HepG2 (cell line): ENCODE results near the gene HTRA3. TPM values are rescaled to one million over a fixed set of nuclear protein-coding genes. Genes with fewer than 3 reads are reported as not detected.

Experiments
- ATAC-seq: fragments of 200-7000 bp; cut with Tn5 transposase; 3 replicates; pipeline ENCODE4 v1.9.1; 2020; ENCODE audit warnings: mild to moderate bottlenecking, moderate library complexity
- BruUV-seq: library from RNA; stranded (reverse); fragments of 400-500 nt; replicated peaks from 2 replicates; lab custom pipeline; 2021; lab: Mats Ljungman, UMichigan
- CTCF ChIA-PET: fragments of 300-600 bp; formaldehyde crosslinking; extraction: SDS; loops from one replicate; lab custom pipeline; 2021; ENCODE audit warnings: low total read pairs, inconsistent platforms, low intra/inter-chr PET ratio; lab: Yijun Ruan, JAX
- POLR2A ChIA-PET: fragments of 350-600 bp; sonication (Branson Sonifier 250); formaldehyde crosslinking; loops from one replicate; lab custom pipeline; 2020; ENCODE audit warnings: antibody characterized with exemption, inconsistent platforms; lab: Yijun Ruan, JAX
- DNase-seq: peaks from one replicate; pipeline ENCODE4 v3.0.0-alpha.2; 2015; ENCODE audit warnings: low spot score
- FAIRE-seq: peaks from 3 replicates; lab custom pipeline; 2011; peaks lifted over from hg19 to GRCh38; lab: Jason Lieb, UNC
- H2AFZ ChIP-seq: one replicate; pipeline ENCODE4 v1.6.1; 2011; ENCODE audit warnings: low read length, inconsistent platforms
- H3K27ac ChIP-seq: fragments of 300-600 bp; 3 replicates; pipeline ENCODE4 v1.8.0; 2011; ENCODE audit warnings: mixed run types, mild to moderate bottlenecking, mixed read lengths, low read length, inconsistent platforms; ENCODE audit not compliant: insufficient read depth; ENCODE audit errors: extremely low read length
- H3K27me3 ChIP-seq, 2 experiments: fragments of 200-600 bp in 1 of 2; 2 replicates in 1 of 2; 3 replicates in 1 of 2; pipeline versions ENCODE4 v1.6.0 to v1.8.0; 2011; ENCODE audit warnings: low read length in 2 of 2, mild to moderate bottlenecking in 2 of 2, moderate library complexity in 2 of 2, inconsistent platforms in 1 of 2; ENCODE audit not compliant: insufficient read depth in 2 of 2, control insufficient read depth in 1 of 2
- H3K36me3 ChIP-seq, 2 experiments: fragments of 200-600 bp in 1 of 2; replicated peaks in 1 of 2; 2 replicates in 1 of 2; 3 replicates in 1 of 2; pipeline versions ENCODE4 v1.5.1 to v1.8.0; 2011; ENCODE audit warnings: low read length in 2 of 2, inconsistent platforms in 1 of 2; ENCODE audit not compliant: insufficient read depth in 2 of 2, control insufficient read depth in 1 of 2
- H3K4me1 ChIP-seq: 2 replicates; pipeline ENCODE4 v1.5.1; 2012; ENCODE audit warnings: low read length, inconsistent platforms; ENCODE audit not compliant: insufficient read depth
- H3K4me2 ChIP-seq: 2 replicates; pipeline ENCODE4 v1.6.0; 2011; ENCODE audit warnings: low read depth, low read length, inconsistent platforms
- H3K4me3 ChIP-seq, 3 experiments: fragments of 200-600 bp in 1 of 3; sonication (generic), shearing (Covaris generic) in 1 of 3; replicated peaks in 1 of 3; 2 replicates each; pipeline ENCODE4 v1.5.1; 2011 to 2016; ENCODE audit warnings: low read length in 3 of 3, inconsistent platforms in 2 of 3, low read depth in 2 of 3, mild to moderate bottlenecking in 2 of 3, control low read depth in 1 of 3, mixed read lengths in 1 of 3; ENCODE audit not compliant: insufficient read depth in 1 of 3
- H3K79me2 ChIP-seq: one replicate; pipeline ENCODE4 v1.6.1; 2011; ENCODE audit warnings: low read length, inconsistent platforms; ENCODE audit not compliant: insufficient read depth
- H3K9ac ChIP-seq: 2 replicates; pipeline ENCODE4 v1.6.0; 2011; ENCODE audit warnings: mild to moderate bottlenecking, low read depth, low read length, inconsistent platforms; ENCODE audit not compliant: insufficient read depth
- H3K9me3 ChIP-seq: 2 replicates; pipeline ENCODE4 v1.5.1; 2012; ENCODE audit warnings: mild to moderate bottlenecking, low read length
- H4K20me1 ChIP-seq: 2 replicates; pipeline ENCODE4 v1.6.0; 2011; ENCODE audit warnings: inconsistent platforms, mild to moderate bottlenecking, low read length, moderate library complexity; ENCODE audit not compliant: insufficient read depth
- NFRKB ChIP-seq: fragments of 450-650 bp; IDR thresholded peaks from 2 replicates; pipeline ENCODE4 v1.6.1; 2017
- POLR2AphosphoS5 ChIP-seq: IDR thresholded peaks from 2 replicates; pipeline ENCODE4 v1.6.1; 2012; ENCODE audit warnings: low read depth, low read length
- ZNF329 ChIP-seq: sonication (generic); formaldehyde crosslinking; IDR thresholded peaks from 2 replicates; pipeline ENCODE4 v1.9.0; 2021; ENCODE audit warnings: low read depth, mild to moderate bottlenecking, missing genetic modification reagents
- WGBS: methylation state at CpG from one replicate; pipeline ENCODE4 v1.1.6; 2017; ENCODE audit warnings: low lambda C conversion rate; 5-methylcytosine and 5-hydroxymethylcytosine counted together
- in situ Hi-C: cut with HindIII; loops from 2 replicates; pipeline ENCODE4 v1.10.0; 2017; ENCODE audit warnings: low pct_unique_long_range_greater_than_20kb; ENCODE audit not compliant: extremely low pct_ligation_motif_present
- intact Hi-C: fragments of 100-400 bp; cut with micrococcal nuclease; formaldehyde crosslinking; loops from one replicate; pipeline ENCODE4 v1.10.0; 2022; ENCODE audit not compliant: unreplicated experiment
- polyA plus RNA-seq, 8 experiments: library from polyadenylated mRNA; depleted of rRNA in 3 of 8; stranded (reverse) in 7 of 8; unstranded in 1 of 8; fragments of >200 nt; fragmentation: Illumina TruSeq in 4 of 8; extraction: Trizol in 4 of 8; gene quantifications; 2 replicates each; pipeline versions ENCODE4 v1.2.1 to v1.2.3, GENCODE V29; 2011 to 2016; ENCODE audit warnings: low read depth in 4 of 8, missing spikeins in 1 of 8, mixed read lengths in 1 of 8; ENCODE audit not compliant: insufficient read depth in 1 of 8
- total RNA-seq, 5 experiments: library from RNA; depleted of rRNA; stranded (reverse); fragments of >200 nt; fragmentation: Illumina TruSeq; extraction: Trizol; gene quantifications; 2 replicates each; pipeline ENCODE4 v1.2.3, GENCODE V29; 2016; ENCODE audit warnings: low read depth in 1 of 5

The HTRA3 gene
- total and polyA plus RNA-seq, 2 of the 13 experiments (the other 11 are each of a cell fraction or from before 2014, with no cell fraction given), result 0.17 TPM; not detected in 1

DNA sequence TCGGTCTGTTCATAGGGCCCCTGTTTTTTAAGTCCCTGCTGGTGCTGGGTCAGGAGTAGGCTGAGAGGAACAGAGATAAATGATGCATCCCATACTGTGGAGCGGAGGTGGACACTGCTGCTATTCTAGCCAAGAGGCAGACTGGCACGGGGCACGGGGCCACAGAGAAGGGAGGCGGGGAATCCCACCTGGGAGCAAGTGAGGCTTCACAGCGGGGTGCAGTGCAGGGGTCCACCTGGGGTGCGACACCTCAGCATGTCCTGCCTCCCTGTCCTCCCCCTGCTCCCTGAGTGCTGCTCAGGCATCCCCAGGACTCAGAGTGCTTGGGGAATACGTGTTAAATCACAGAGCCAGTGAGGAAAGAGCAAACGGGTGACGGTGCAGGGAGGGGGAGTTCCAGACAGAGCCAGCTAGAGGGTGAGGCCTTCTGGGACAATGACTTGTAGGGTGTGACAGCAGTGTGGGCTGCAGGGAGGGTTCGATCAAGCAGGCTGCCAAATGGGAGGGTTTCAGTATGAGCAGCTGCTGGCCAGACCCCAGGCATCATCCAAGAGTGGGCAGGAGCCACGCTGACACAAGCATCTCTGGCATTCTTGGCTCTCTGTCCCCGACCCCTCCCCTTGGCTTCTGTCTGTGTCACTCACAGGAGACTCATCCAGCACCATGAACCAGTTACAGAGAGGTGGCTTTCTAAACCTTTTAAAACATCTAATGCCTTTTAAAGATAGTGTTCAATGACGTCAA is 13.7 kb upstream of the HTRA3 start:
- in situ Hi-C loops, result no loop called here
- Histone ChIP-seq H3K4me1 (peaks cover 19% of the 10 kb centered on the region), H2AFZ (no peak overlapping the region), H3K4me2 (no peak overlapping the region), H3K36me3 (no peaks in the 10 kb centered on the region), H3K4me3 (no peak overlapping the region), H3K27ac (no peak overlapping the region), H3K9me3 (no peaks in the 10 kb centered on the region), H3K79me2 (no peaks in the 10 kb centered on the region), H4K20me1 (peaks cover 1% of the 10 kb centered on the region; the same call in 1 of the 2 replicates), H3K9ac (no peak overlapping the region), H3K27me3 (peaks cover 4 to 25% of the 10 kb centered on the region in 2 experiments; a peak in 4 of 5 replicates)
- ChIA-PET CTCF (no interaction called here), POLR2A (no interaction called here)
- ATAC-seq, result no peak
- intact Hi-C loops, result no loop called here
- FAIRE-seq, result no peak
- TF ChIP-seq POLR2AphosphoS5 (no peak), ZNF329 (CRISPR knock-in tag) (peak; percentile 96)
- DNase-seq, result no peak
- 49% methylated on average over 11 of the region's 14 CpGs for WGBS
- BruUV-seq, result no TSS peak

DNA sequence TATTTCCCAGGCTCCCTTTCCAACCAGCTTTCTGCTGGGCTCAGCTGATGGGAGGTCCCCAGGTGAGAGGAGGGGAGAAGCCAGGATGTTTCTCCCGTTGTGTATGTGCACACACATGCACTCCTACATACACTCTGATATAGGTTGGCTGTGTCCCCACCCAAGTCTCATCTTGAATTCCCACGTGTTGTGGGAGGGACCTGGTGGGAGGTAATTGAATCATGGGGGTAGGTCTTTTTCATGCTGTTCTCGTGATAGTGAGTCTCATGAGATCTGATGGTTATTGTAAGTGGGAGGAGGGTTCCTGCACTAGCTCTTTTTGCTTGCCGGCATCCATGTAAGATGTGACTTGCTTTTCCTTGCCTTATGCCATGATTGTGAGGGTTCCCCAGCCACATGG is 11.7 kb upstream of the HTRA3 start:
- FAIRE-seq, result no peak
- H3K4me2 ChIP-seq, result no peak overlapping the region
- H4K20me1 ChIP-seq, result no peaks in the 10 kb centered on the region

More for the DNA sequence above, 11.7 kb upstream of the HTRA3 start:
- H3K36me3 ChIP-seq, result no peaks in the 10 kb centered on the region
- ATAC-seq (no peak), DNase-seq (no peak)
- 26% methylated on average over 4 of the region's 4 CpGs for WGBS
- H3K27me3 ChIP-seq, result peaks cover 10 to 34% of the 10 kb centered on the region in 2 experiments; a peak in 4 of 5 replicates
- no TSS peak for BruUV-seq
- intact Hi-C loops, result no loop called here
- CTCF ChIA-PET, result no interaction called here
- H3K9ac ChIP-seq, result no peak overlapping the region
- H2AFZ ChIP-seq, result no peak overlapping the region
- in situ Hi-C loops, result no loop called here
- POLR2A ChIA-PET, result no interaction called here
- H3K79me2 ChIP-seq, result no peaks in the 10 kb centered on the region
- no peak for TF ChIP-seq NFRKB
- no peaks in the 10 kb centered on the region for H3K9me3 ChIP-seq
- no peak overlapping the region for H3K4me3 ChIP-seq
- H3K4me1 ChIP-seq, result peaks cover 32% of the 10 kb centered on the region
- no peak overlapping the region for H3K27ac ChIP-seq
